GM12878 (cell line): Measurements from ENCODE around the gene TDRD12. TPM values are rescaled to one million over a fixed set of nuclear protein-coding genes. Genes with fewer than 3 reads are reported as not detected.

Experiments
- ATAC-seq: fragments of 200-7000 bp; cut with Tn5 transposase; 3 replicates; pipeline ENCODE4 v1.9.1; 2020; ENCODE audit warnings: mild to moderate bottlenecking, moderate library complexity
- BruUV-seq: library from RNA; stranded (reverse); fragments of 400-500 nt; replicated peaks from 2 replicates; lab custom pipeline; 2021; lab: Mats Ljungman, UMichigan
- CTCF ChIA-PET: fragments of 300-600 bp; sonication (Branson Sonifier 250); formaldehyde crosslinking; extraction: SDS; loops from one replicate; lab custom pipeline; 2021; ENCODE audit warnings: inconsistent platforms; lab: Yijun Ruan, JAX
- POLR2A ChIA-PET: fragments of 350-600 bp; formaldehyde crosslinking; extraction: SDS; loops from one replicate; lab custom pipeline; 2021; ENCODE audit warnings: inconsistent platforms; lab: Charles Lee
- RAD21 ChIA-PET: fragments of 300-600 bp; sonication (Branson Sonifier 250); formaldehyde crosslinking; loops from one replicate; lab custom pipeline; 2023; ENCODE audit warnings: antibody characterized with exemption; ENCODE audit not compliant: unreplicated experiment; lab: Charles Lee
- SMC1A ChIA-PET: fragments of 300-600 bp; sonication (Branson Sonifier 250); formaldehyde crosslinking; loops from one replicate; lab custom pipeline; 2023; ENCODE audit not compliant: unreplicated experiment, uncharacterized antibody; lab: Charles Lee
- DNase-seq: peaks from one replicate; pipeline ENCODE4 v3.0.0-alpha.2; 2011; ENCODE audit warnings: low read depth, low spot score
- FAIRE-seq: peaks from 3 replicates; lab custom pipeline; 2011; peaks lifted over from hg19 to GRCh38; lab: Jason Lieb, UNC
- H2AFZ ChIP-seq: 2 replicates; pipeline ENCODE4 v1.6.0; 2011; ENCODE audit warnings: low read depth, low read length, control low read depth; ENCODE audit not compliant: control insufficient read depth
- H3K27ac ChIP-seq: 2 replicates; pipeline ENCODE4 v1.5.1; 2011; ENCODE audit warnings: control low read depth; ENCODE audit not compliant: control insufficient read depth, insufficient read depth
- H3K27me3 ChIP-seq, 2 experiments: replicated peaks in 1 of 2; 2 replicates each; pipeline versions ENCODE4 v1.6.0 to v1.6.1; 2011; ENCODE audit warnings: low read length in 1 of 2; ENCODE audit not compliant: control insufficient read depth in 2 of 2, insufficient read depth in 2 of 2
- H3K36me3 ChIP-seq, 2 experiments: 2 replicates each; pipeline ENCODE4 v1.5.1; 2011; ENCODE audit warnings: low read length in 1 of 2; ENCODE audit not compliant: control insufficient read depth in 2 of 2, insufficient read depth in 2 of 2
- H3K4me1 ChIP-seq: 2 replicates; pipeline ENCODE4 v1.6.1; 2011; ENCODE audit warnings: mild to moderate bottlenecking, low read length, moderate library complexity, mixed read lengths; ENCODE audit not compliant: control insufficient read depth, insufficient read depth
- H3K4me2 ChIP-seq: 2 replicates; pipeline ENCODE4 v1.6.0; 2011; ENCODE audit warnings: control low read depth; ENCODE audit not compliant: control insufficient read depth, insufficient read depth
- H3K4me3 ChIP-seq: fragments of 200-600 bp; sonication (generic); 2 replicates; pipeline ENCODE4 v1.5.1; 2016
- H3K79me2 ChIP-seq: 2 replicates; pipeline ENCODE4 v1.6.0; 2011; ENCODE audit warnings: low read length; ENCODE audit not compliant: control insufficient read depth, insufficient read depth
- H3K9ac ChIP-seq: 2 replicates; pipeline ENCODE4 v1.8.0; 2011; ENCODE audit warnings: low read length, control low read depth, mixed read lengths; ENCODE audit not compliant: control insufficient read depth, insufficient read depth
- H3K9me3 ChIP-seq: replicated peaks from 3 replicates; pipeline ENCODE4 v1.5.1; 2011; ENCODE audit warnings: mild to moderate bottlenecking, low read length; ENCODE audit not compliant: control insufficient read depth, insufficient read depth
- H4K20me1 ChIP-seq: 2 replicates; pipeline ENCODE4 v1.6.0; 2011; ENCODE audit not compliant: control insufficient read depth, insufficient read depth
- EZH2 ChIP-seq: IDR thresholded peaks from 2 replicates; pipeline ENCODE4 v1.6.1; 2012; ENCODE audit warnings: low read depth, mild to moderate bottlenecking, control low read depth, inconsistent platforms, low read length, borderline replicate concordance; ENCODE audit not compliant: control insufficient read depth
- RELA ChIP-seq: fragments of 450-650 bp; IDR thresholded peaks from 2 replicates; pipeline ENCODE4 v1.8.0; 2014; ENCODE audit warnings: borderline replicate concordance; ENCODE audit not compliant: partially characterized antibody
- SRF ChIP-seq, 2 experiments: IDR thresholded peaks; 2 replicates each; pipeline ENCODE4 v1.6.1; 2011; ENCODE audit warnings: low read depth in 2 of 2, low read length in 2 of 2, mild to moderate bottlenecking in 1 of 2, moderate library complexity in 1 of 2
- WGBS: methylation state at CpG from one replicate; pipeline ENCODE4 v1.1.6; 2016; ENCODE audit warnings: low lambda C conversion rate; ENCODE audit not compliant: insufficient replicate concordance, insufficient coverage; ENCODE audit errors: missing lambda C conversion rate; 5-methylcytosine and 5-hydroxymethylcytosine counted together
- in situ Hi-C: fragments of 300-500 bp; cut with MboI; formaldehyde crosslinking; loops from 9 replicates; pipeline ENCODE4 v1.14.3; 2018; ENCODE audit warnings: mixed read lengths
- intact Hi-C: fragments of 100-400 bp; cut with micrococcal nuclease; formaldehyde crosslinking; loops from one replicate; pipeline ENCODE4 v1.14.2; 2022; ENCODE audit not compliant: unreplicated experiment
- polyA plus RNA-seq, 11 experiments: library from polyadenylated mRNA; depleted of rRNA in 4 of 11; unstranded in 6 of 11; stranded (reverse) in 5 of 11; fragments of >200 nt; fragmentation: Nextera tagmentation in 4 of 11; fragmentation: Illumina TruSeq in 1 of 11; extraction: Ambion mirVana in 4 of 11; extraction: Trizol in 1 of 11; gene quantifications; 1 replicate in 1 of 11; 2 replicates in 10 of 11; pipeline versions ENCODE4 v1.2.1 to v1.2.3, GENCODE V29; 2011 to 2016; ENCODE audit warnings: inconsistent platforms in 2 of 11, missing spikeins in 2 of 11, low read depth in 1 of 11
- total RNA-seq, 4 experiments: library from RNA; depleted of rRNA in 3 of 4; stranded (reverse); fragments of >200 nt in 3 of 4; fragmentation: Illumina TruSeq in 1 of 4; extraction: Trizol in 1 of 4; gene quantifications; 2 replicates each; pipeline versions ENCODE4 v1.2.1 to v1.2.3, GENCODE V29; 2013 to 2021
- TF ChIP-seq, protein P1 (sequence below): IDR thresholded peaks from 2 replicates; pipeline ENCODE4 v1.6.1; 2012; ENCODE audit warnings: low read length, inconsistent platforms
- TF ChIP-seq, protein P2 (sequence below): fragments of 450-650 bp; IDR thresholded peaks from 2 replicates; pipeline ENCODE4 v1.6.1; 2017; ENCODE audit warnings: mild to moderate bottlenecking, low read depth, inconsistent platforms; ENCODE audit not compliant: poor library complexity, severe bottlenecking
- TF ChIP-seq, protein P3 (sequence below): fragments of 450-650 bp; formaldehyde crosslinking; IDR thresholded peaks from 2 replicates; pipeline ENCODE4 v1.4.0; 2022; ENCODE audit warnings: mild to moderate bottlenecking, moderate library complexity
- TF ChIP-seq, protein P4 (sequence below): fragments of 150-350 bp; IDR thresholded peaks from 2 replicates; pipeline ENCODE4 v1.6.1; 2014; ENCODE audit warnings: mild to moderate bottlenecking, low read depth, low read length
- TF ChIP-seq, protein P5 (sequence below): fragments of 450-650 bp; IDR thresholded peaks from 2 replicates; pipeline ENCODE4 v1.6.1; 2017; ENCODE audit warnings: low read depth, mild to moderate bottlenecking, moderate library complexity

Gene TDRD12
- total and polyA plus RNA-seq, 10 of the 15 experiments (the other 5 are each of a cell fraction or from before 2014, with no cell fraction given) = 0.08 to 0.15 TPM; not detected in 8

DNA sequence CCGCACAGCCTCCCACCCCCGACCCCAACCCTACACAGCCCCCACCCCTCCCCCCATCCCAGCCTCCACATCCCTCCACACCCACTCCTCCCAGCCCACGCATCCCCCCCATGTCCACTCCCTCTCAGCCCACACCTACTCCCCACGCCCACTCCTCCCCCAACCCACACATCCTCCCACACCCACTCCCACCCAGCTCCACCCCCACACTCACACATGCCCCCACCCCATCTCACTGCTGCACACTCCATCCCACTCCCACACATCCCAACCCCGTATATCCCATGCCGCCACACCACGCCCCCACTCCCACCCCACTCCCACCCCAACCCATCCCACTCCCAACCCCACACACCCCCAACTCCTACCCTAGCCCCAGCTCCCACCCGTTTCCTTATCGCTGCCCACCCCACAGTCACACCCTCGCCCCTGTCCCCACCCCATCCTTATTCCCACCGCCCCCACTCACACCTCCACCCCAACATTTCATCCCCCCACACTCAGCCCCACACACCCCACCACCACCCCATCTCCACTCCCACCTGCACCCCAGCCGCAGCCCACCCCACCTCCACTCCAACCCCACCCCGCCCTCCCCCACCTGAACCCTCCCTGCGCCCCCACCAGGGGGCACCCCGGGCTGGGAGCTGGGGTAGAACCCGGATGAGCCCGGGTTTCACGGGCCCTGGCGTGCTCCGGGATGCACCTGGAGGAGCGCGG, 809 bp downstream of the TDRD12 start:
- WGBS = 100% methylated on average over 2 of the region's 22 CpGs
- POLR2A ChIA-PET = no interaction called here
- no peak for FAIRE-seq

More for the DNA sequence above, 809 bp downstream of the TDRD12 start:
- ChIA-PET CTCF (no interaction called here), SMC1A (no interaction called here), RAD21 (no interaction called here)
- no peaks in the 10 kb centered on the region for H3K36me3 ChIP-seq
- no peaks in the 10 kb centered on the region for H3K4me1 ChIP-seq
- H3K4me3 ChIP-seq = no peak overlapping the region
- H4K20me1 ChIP-seq = no peaks in the 10 kb centered on the region
- no TSS peak for BruUV-seq
- H3K27me3 ChIP-seq = no peaks in the 10 kb centered on the region
- in situ Hi-C loops = no loop called here
- no peak overlapping the region for H3K9ac ChIP-seq
- H2AFZ ChIP-seq = no peak overlapping the region
- no peaks in the 10 kb centered on the region for H3K9me3 ChIP-seq
- no peaks in the 10 kb centered on the region for H3K79me2 ChIP-seq
- no peak overlapping the region for H3K4me2 ChIP-seq
- TF ChIP-seq SRF (IDR thresholded peaks at IDR 0.05; ENCODE audit: low read depth in 2 of 2, low read length in 2 of 2) (no peak), EZH2 (no peak), RELA (no peak)
- TF ChIP-seq, protein P1, sequence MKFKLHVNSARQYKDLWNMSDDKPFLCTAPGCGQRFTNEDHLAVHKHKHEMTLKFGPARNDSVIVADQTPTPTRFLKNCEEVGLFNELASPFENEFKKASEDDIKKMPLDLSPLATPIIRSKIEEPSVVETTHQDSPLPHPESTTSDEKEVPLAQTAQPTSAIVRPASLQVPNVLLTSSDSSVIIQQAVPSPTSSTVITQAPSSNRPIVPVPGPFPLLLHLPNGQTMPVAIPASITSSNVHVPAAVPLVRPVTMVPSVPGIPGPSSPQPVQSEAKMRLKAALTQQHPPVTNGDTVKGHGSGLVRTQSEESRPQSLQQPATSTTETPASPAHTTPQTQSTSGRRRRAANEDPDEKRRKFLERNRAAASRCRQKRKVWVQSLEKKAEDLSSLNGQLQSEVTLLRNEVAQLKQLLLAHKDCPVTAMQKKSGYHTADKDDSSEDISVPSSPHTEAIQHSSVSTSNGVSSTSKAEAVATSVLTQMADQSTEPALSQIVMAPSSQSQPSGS = no peak
- TF ChIP-seq, protein P2, sequence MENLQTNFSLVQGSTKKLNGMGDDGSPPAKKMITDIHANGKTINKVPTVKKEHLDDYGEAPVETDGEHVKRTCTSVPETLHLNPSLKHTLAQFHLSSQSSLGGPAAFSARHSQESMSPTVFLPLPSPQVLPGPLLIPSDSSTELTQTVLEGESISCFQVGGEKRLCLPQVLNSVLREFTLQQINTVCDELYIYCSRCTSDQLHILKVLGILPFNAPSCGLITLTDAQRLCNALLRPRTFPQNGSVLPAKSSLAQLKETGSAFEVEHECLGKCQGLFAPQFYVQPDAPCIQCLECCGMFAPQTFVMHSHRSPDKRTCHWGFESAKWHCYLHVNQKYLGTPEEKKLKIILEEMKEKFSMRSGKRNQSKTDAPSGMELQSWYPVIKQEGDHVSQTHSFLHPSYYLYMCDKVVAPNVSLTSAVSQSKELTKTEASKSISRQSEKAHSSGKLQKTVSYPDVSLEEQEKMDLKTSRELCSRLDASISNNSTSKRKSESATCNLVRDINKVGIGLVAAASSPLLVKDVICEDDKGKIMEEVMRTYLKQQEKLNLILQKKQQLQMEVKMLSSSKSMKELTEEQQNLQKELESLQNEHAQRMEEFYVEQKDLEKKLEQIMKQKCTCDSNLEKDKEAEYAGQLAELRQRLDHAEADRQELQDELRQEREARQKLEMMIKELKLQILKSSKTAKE = no peak
- TF ChIP-seq, protein P3, sequence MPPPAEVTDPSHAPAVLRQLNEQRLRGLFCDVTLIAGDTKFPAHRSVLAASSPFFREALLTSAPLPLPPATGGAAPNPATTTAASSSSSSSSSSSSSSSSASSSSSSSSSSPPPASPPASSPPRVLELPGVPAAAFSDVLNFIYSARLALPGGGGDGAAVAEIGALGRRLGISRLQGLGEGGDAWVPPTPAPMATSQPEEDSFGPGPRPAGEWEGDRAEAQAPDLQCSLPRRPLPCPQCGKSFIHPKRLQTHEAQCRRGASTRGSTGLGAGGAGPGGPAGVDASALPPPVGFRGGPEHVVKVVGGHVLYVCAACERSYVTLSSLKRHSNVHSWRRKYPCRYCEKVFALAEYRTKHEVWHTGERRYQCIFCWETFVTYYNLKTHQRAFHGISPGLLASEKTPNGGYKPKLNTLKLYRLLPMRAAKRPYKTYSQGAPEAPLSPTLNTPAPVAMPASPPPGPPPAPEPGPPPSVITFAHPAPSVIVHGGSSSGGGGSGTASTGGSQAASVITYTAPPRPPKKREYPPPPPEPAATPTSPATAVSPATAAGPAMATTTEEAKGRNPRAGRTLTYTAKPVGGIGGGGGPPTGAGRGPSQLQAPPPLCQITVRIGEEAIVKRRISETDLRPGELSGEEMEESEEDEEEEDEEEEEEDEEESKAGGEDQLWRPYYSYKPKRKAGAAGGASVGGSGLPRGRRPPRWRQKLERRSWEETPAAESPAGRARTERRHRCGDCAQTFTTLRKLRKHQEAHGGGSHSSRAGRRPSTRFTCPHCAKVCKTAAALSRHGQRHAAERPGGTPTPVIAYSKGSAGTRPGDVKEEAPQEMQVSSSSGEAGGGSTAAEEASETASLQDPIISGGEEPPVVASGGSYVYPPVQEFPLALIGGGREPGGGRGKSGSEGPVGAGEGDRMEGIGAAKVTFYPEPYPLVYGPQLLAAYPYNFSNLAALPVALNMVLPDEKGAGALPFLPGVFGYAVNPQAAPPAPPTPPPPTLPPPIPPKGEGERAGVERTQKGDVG = no peak
- TF ChIP-seq, protein P4, sequence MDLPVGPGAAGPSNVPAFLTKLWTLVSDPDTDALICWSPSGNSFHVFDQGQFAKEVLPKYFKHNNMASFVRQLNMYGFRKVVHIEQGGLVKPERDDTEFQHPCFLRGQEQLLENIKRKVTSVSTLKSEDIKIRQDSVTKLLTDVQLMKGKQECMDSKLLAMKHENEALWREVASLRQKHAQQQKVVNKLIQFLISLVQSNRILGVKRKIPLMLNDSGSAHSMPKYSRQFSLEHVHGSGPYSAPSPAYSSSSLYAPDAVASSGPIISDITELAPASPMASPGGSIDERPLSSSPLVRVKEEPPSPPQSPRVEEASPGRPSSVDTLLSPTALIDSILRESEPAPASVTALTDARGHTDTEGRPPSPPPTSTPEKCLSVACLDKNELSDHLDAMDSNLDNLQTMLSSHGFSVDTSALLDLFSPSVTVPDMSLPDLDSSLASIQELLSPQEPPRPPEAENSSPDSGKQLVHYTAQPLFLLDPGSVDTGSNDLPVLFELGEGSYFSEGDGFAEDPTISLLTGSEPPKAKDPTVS = no peak
- TF ChIP-seq, protein P5, sequence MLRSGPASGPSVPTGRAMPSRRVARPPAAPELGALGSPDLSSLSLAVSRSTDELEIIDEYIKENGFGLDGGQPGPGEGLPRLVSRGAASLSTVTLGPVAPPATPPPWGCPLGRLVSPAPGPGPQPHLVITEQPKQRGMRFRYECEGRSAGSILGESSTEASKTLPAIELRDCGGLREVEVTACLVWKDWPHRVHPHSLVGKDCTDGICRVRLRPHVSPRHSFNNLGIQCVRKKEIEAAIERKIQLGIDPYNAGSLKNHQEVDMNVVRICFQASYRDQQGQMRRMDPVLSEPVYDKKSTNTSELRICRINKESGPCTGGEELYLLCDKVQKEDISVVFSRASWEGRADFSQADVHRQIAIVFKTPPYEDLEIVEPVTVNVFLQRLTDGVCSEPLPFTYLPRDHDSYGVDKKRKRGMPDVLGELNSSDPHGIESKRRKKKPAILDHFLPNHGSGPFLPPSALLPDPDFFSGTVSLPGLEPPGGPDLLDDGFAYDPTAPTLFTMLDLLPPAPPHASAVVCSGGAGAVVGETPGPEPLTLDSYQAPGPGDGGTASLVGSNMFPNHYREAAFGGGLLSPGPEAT = no peak
- intact Hi-C loops = no loop called here
- DNase-seq = no peak
- no peak overlapping the region for H3K27ac ChIP-seq
- no peak for ATAC-seq
